Hematopoietic multipotent progenitor cell treated with erythropoietin and hydrocortisone succinate and interleukin-3 and kit ligand, for 8 days (in vitro differentiated cells): ENCODE data around the gene CFAP299.
A peak's percentile ranks its signal among the peaks of the same experiment; 100 is the strongest.
"Not testable (repeated sequence)": the region's sequence is repeated elsewhere in the genome, so short reads cannot be mapped to it uniquely, and the experiment has no call there.

Source experiments
- DNase-seq: peaks from one replicate; pipeline ENCODE4 v3.0.0-alpha.2; 2015

Gene CFAP299

GRCh38 chr4:80335554-80336358, at the start of gene CFAP299:
TSS of gene CFAP299 (plus strand) at chr4:80335730.
- peak; percentile 92 for DNase-seq

GRCh38 chr4:80286451-80286850, 49.1 kb upstream of the CFAP299 start:
- no peak for DNase-seq

GRCh38 chr4:80290665-80291064, 44.9 kb upstream of the CFAP299 start:
- not testable (repeated sequence) for DNase-seq

GRCh38 chr4:80294206-80294605, 41.3 kb upstream of the CFAP299 start:
- DNase-seq = no peak

GRCh38 chr4:80295336-80295735, 40.2 kb upstream of the CFAP299 start:
- no peak for DNase-seq

GRCh38 chr4:80295826-80296225, 39.7 kb upstream of the CFAP299 start:
- no peak for DNase-seq

GRCh38 chr4:80301884-80302283, 33.6 kb upstream of the CFAP299 start:
- DNase-seq = no peak

GRCh38 chr4:80302616-80303223, 32.8 kb upstream of the CFAP299 start:
- DNase-seq = no peak

- no peak for DNase-seq
These were observed 30.1 kb upstream of the CFAP299 start for GRCh38 chr4:80305466-80305865.

GRCh38 chr4:80306260-80306659, 29.3 kb upstream of the CFAP299 start:
- no peak for DNase-seq

- no peak for DNase-seq
These were observed 28.3 kb upstream of the CFAP299 start for GRCh38 chr4:80307183-80307735.

GRCh38 chr4:80307774-80308465, 27.6 kb upstream of the CFAP299 start:
- DNase-seq = no peak

- DNase-seq = no peak
These were observed 27.1 kb upstream of the CFAP299 start for GRCh38 chr4:80308466-80308822.

GRCh38 chr4:80309294-80310004, 26.1 kb upstream of the CFAP299 start:
- no peak for DNase-seq

- DNase-seq = no peak
These were observed 24.4 kb upstream of the CFAP299 start for GRCh38 chr4:80311130-80311529.

- no peak for DNase-seq
These were observed 23.4 kb upstream of the CFAP299 start for GRCh38 chr4:80312124-80312523.

GRCh38 chr4:80313627-80314026, 21.9 kb upstream of the CFAP299 start:
- DNase-seq = no peak

- DNase-seq = not testable (repeated sequence)
These were observed 19.7 kb upstream of the CFAP299 start for GRCh38 chr4:80315848-80316247.

GRCh38 chr4:80321341-80321740, 14.2 kb upstream of the CFAP299 start:
- no peak for DNase-seq

GRCh38 chr4:80321776-80322175, 13.8 kb upstream of the CFAP299 start:
- no peak for DNase-seq

- no peak for DNase-seq
These were observed 12.8 kb upstream of the CFAP299 start for GRCh38 chr4:80322716-80323115.

GRCh38 chr4:80324171-80324570, 11.4 kb upstream of the CFAP299 start:
- DNase-seq = no peak

- DNase-seq = no peak
These were observed 3.8 kb upstream of the CFAP299 start for GRCh38 chr4:80331693-80332092.
